Kidney (tissue), 14 donors: ENCODE results near the gene SETX. TPM values are rescaled to one million over a fixed set of nuclear protein-coding genes. Genes with fewer than 3 reads are reported as not detected.
A peak's percentile ranks its signal among the peaks of the same experiment; 100 is the strongest.
"Not testable (repeated sequence)": the region's sequence is repeated elsewhere in the genome, so short reads cannot be mapped to it uniquely, and the experiment has no call there.

Source experiments
- DNase-seq, 5 donors: peaks; one replicate each; pipeline ENCODE4 v3.0.0-alpha.2; 2013 to 2020
- FAIRE-seq: peaks from 2 replicates; lab custom pipeline; 2012; peaks lifted over from hg19 to GRCh38; lab: Jason Lieb, UNC
- H3K27ac ChIP-seq, 2 donors: one replicate each; pipeline ENCODE4 v1.7.0; 2013; ENCODE audit warnings: low read depth in 2 of 2, low read length in 2 of 2, inconsistent platforms in 1 of 2
- H3K27me3 ChIP-seq: one replicate; pipeline ENCODE4 v1.7.1; 2013; ENCODE audit warnings: low read length, inconsistent platforms; ENCODE audit not compliant: control insufficient read depth, insufficient read depth
- H3K36me3 ChIP-seq, 3 donors: one replicate each; pipeline versions ENCODE4 v1.7.0 to v1.7.1; 2013; ENCODE audit warnings: low read length in 3 of 3, control low read depth in 1 of 3, inconsistent platforms in 1 of 3; ENCODE audit not compliant: insufficient read depth in 3 of 3, control insufficient read depth in 2 of 3
- H3K4me1 ChIP-seq, 3 donors: one replicate each; pipeline versions ENCODE4 v1.7.0 to v1.7.1; 2013; ENCODE audit warnings: low read length in 3 of 3, inconsistent platforms in 1 of 3, low read depth in 1 of 3; ENCODE audit not compliant: control insufficient read depth in 2 of 3, insufficient read depth in 2 of 3
- H3K4me3 ChIP-seq, 3 donors: one replicate each; pipeline versions ENCODE4 v1.7.0 to v1.8.1; 2013; ENCODE audit warnings: low read length in 3 of 3, control low read depth in 1 of 3, inconsistent platforms in 1 of 3
- H3K9ac ChIP-seq, 3 donors: one replicate each; pipeline versions ENCODE4 v1.7.0 to v1.7.1; 2013; ENCODE audit warnings: low read length in 3 of 3, control low read depth in 1 of 3, inconsistent platforms in 1 of 3
- H3K9me3 ChIP-seq, 3 donors: one replicate each; pipeline versions ENCODE4 v1.7.0 to v1.7.1; 2013; ENCODE audit warnings: low read length in 3 of 3, control low read depth in 1 of 3, inconsistent platforms in 1 of 3; ENCODE audit not compliant: control insufficient read depth in 2 of 3, insufficient read depth in 1 of 3
- intact Hi-C: fragments of 100-400 bp; cut with DNase I; formaldehyde crosslinking; loops from one replicate; pipeline ENCODE4 v1.11.1; 2022
- polyA plus RNA-seq: library from polyadenylated mRNA; stranded (reverse); fragments of 350-450 nt; fragmentation: Illumina TruSeq; extraction: RNeasy Lipid Tissue Mini Kit (QIAGEN cat#74804); gene quantifications from one replicate; pipeline ENCODE4 v1.2.3, GENCODE V29; 2014; ENCODE audit warnings: low read depth, low replicate concordance; ENCODE audit not compliant: insufficient read depth
- total RNA-seq: library from RNA; stranded (reverse); fragmentation: NEBNext Ultra II Directional; extraction: Animal tissue kit (Norgen Biotek cat#: 25700); gene quantifications from one replicate; pipeline ENCODE4 v1.2.1, GENCODE V29; 2021
- TF ChIP-seq, protein P1 (sequence below): IDR thresholded peaks from 3 replicates; pipeline ENCODE4 v1.5.1; 2012; ENCODE audit warnings: mild to moderate bottlenecking, moderate library complexity, borderline replicate concordance; ENCODE audit not compliant: insufficient read depth; ENCODE audit errors: extremely low read depth
- donor health status: control.
- donor health status: control.
- donor health status: control.
- donor health status: control.
- donor health status: control.
- donor health status: DM: yes; HTN: yes; CAD: no.
- donor health status: Normal renal cell carcinoma (clear cell type).

Gene SETX
- total and polyA plus RNA-seq, 2 donors from 2014 or later = 16.1 to 56.8 TPM

DNA sequence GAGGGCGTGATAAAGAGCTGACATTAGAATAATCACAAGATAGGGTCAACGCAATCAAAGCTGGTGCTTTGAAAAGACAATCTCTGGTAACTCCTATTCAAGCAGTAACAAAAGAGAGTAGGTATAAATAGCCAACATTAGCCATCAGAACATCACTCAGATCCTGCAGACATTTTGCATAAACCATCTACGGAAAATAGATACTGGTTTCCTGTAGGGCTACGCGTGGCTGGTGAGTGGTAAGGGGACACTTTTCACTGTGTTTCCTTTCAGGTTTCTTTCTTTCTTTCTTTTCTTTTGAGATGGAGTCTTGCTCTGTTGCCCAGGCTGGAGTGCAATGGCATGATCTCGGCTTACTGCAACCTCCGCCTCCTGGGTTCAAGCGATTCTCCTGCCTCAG lies 29.6 kb upstream of the SETX start:
- Histone ChIP-seq H3K4me3 (no peak overlapping the region), H3K27ac (no peak overlapping the region), H3K4me1 (no peaks in the 10 kb centered on the region), H3K9ac (no peak overlapping the region), H3K27me3 (no peaks in the 10 kb centered on the region), H3K9me3 (no peaks in the 10 kb centered on the region), H3K36me3 (peaks cover 6 to 34% (median 21%) of the 10 kb centered on the region in 3 donors)
- TF ChIP-seq, protein P1, sequence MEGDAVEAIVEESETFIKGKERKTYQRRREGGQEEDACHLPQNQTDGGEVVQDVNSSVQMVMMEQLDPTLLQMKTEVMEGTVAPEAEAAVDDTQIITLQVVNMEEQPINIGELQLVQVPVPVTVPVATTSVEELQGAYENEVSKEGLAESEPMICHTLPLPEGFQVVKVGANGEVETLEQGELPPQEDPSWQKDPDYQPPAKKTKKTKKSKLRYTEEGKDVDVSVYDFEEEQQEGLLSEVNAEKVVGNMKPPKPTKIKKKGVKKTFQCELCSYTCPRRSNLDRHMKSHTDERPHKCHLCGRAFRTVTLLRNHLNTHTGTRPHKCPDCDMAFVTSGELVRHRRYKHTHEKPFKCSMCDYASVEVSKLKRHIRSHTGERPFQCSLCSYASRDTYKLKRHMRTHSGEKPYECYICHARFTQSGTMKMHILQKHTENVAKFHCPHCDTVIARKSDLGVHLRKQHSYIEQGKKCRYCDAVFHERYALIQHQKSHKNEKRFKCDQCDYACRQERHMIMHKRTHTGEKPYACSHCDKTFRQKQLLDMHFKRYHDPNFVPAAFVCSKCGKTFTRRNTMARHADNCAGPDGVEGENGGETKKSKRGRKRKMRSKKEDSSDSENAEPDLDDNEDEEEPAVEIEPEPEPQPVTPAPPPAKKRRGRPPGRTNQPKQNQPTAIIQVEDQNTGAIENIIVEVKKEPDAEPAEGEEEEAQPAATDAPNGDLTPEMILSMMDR = no peak
- DNase-seq = no peak
- intact Hi-C loops = no loop called here
- no peak for FAIRE-seq

DNA sequence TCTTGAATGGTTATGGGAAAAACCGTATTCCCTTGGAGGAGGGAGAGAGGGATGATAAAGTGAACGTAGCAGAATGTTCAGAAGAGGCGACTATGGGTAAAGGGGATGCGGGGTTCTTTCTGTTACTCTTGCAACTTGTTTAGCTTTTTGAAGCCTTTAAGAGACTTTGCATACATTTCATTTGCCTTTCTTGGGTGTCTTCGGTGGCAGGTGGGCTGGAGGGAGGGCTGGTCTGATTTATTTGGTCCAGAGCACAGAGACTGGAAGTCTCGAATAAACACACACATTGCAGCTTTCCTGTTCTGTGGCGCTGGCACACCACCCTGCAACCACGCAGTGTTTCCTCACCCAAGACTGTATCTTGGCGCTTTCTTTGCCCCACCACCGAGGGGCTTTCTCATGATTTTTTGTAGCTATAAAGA lies 28.7 kb upstream of the SETX start:
- peaks cover 8 to 35% (median 20%) of the 10 kb centered on the region in 3 donors for H3K36me3 ChIP-seq
- FAIRE-seq (no peak), DNase-seq (no peak)
- no peaks in the 10 kb centered on the region for H3K27me3 ChIP-seq
- intact Hi-C loops = no loop called here
- H3K27ac ChIP-seq = no peak overlapping the region
- H3K4me3 ChIP-seq = no peak overlapping the region
- TF ChIP-seq, protein P1 = no peak
- H3K9ac ChIP-seq = no peak overlapping the region
- no peaks in the 10 kb centered on the region for H3K4me1 ChIP-seq
- H3K9me3 ChIP-seq = no peaks in the 10 kb centered on the region

DNA sequence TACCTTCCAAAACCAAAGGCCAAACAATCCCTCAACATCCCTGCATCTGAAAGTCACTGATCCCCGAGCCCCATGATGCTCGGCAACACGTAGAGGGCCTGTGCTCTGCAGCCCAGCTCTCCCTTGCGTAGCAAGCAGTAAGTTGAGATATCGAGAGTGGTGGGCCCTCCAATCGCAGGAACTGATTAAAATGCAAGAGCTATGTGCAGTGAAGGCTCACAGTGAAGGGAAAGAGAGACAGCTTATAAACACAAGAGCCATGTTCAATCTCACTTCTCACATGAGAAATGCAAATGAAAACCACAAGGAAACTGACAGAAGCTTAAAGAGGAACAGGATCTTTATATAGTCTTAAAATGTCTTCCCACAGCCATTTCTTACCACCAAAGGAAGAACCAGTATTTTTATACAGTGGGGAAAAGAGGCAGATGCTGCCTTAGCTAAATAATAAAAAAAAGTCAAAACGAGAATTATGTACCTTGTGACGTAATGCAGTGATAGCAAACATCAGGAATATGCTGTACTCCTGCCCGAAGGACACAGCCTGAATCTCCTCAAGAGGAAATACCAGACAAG lies 27.3 kb upstream of the SETX start:
- H3K27me3 ChIP-seq = no peaks in the 10 kb centered on the region
- DNase-seq (no peak), FAIRE-seq (no peak)
- no peak overlapping the region for H3K9ac ChIP-seq
- peaks cover 0 to 4% (median 0%) of the 10 kb centered on the region in 3 donors for H3K9me3 ChIP-seq
- no peak overlapping the region for H3K27ac ChIP-seq
- intact Hi-C loops = no loop called here
- no peaks in the 10 kb centered on the region for H3K4me1 ChIP-seq
- H3K36me3 ChIP-seq = peaks cover 16 to 37% (median 28%) of the 10 kb centered on the region in 3 donors
- TF ChIP-seq, protein P1 = no peak
- no peak overlapping the region for H3K4me3 ChIP-seq

DNA sequence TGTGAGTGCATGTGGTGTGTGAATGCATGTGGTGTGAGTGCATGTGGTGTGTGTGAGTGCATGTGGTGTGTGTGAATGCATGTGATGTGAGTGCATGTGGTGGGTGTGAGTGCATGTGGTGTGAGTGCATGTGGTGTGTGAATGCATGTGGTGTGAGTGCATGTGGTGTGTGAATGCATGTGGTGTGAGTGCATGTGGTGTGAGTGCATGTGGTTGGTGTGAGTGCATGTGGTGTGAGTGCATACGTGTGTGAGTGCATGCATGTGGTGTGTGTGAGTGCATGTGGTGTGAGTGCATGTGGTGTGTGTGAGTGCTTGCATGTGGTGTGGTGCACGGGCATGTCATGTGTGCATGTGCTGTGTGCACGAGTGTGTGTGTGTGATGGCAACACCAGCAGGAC lies 23.6 kb upstream of the SETX start:
- peaks cover 18 to 27% (median 23%) of the 10 kb centered on the region in 3 donors for H3K36me3 ChIP-seq
- intact Hi-C loops, FAIRE-seq, H3K27ac ChIP-seq, H3K4me3 ChIP-seq, H3K9me3 ChIP-seq, H3K4me1 ChIP-seq, H3K27me3 ChIP-seq, H3K9ac ChIP-seq: not testable (repeated sequence)
- DNase-seq = peak in 1 of 5 donors; percentile 29

DNA sequence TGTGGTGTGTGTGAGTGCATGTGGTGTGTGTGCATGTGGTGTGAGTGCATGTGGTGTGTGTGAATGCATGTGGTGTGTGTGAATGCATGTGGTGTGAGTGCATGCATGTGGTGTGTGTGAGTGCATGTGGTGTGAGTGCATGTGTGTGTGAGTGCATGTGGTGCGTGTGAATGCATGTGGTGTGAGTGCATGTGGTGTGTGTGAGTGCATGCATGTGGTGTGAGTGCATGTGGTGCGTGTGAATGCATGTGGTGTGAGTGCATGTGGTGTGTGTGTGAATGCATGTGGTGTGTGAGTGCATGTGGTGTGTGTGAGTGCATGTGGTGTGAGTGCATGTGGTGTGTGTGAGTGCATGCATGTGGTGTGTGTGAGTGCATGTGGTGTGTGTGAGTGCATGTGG lies 23.0 kb upstream of the SETX start:
- FAIRE-seq, H3K4me1 ChIP-seq, H3K27ac ChIP-seq, intact Hi-C loops, H3K4me3 ChIP-seq, H3K27me3 ChIP-seq, H3K9ac ChIP-seq, H3K9me3 ChIP-seq: not testable (repeated sequence)
- H3K36me3 ChIP-seq = peaks cover 18 to 27% (median 23%) of the 10 kb centered on the region in 3 donors
- DNase-seq = peak in 1 of 5 donors; percentile 6
